Measurements from ENCODE around the gene FIZ1. TPM values are rescaled to one million over a fixed set of nuclear protein-coding genes. Genes with fewer than 3 reads are reported as not detected.

FIZ1 gene
- total and polyA plus RNA-seq, 12 donors, result 9.3 to 18.8 (median 13.5) TPM

DNA sequence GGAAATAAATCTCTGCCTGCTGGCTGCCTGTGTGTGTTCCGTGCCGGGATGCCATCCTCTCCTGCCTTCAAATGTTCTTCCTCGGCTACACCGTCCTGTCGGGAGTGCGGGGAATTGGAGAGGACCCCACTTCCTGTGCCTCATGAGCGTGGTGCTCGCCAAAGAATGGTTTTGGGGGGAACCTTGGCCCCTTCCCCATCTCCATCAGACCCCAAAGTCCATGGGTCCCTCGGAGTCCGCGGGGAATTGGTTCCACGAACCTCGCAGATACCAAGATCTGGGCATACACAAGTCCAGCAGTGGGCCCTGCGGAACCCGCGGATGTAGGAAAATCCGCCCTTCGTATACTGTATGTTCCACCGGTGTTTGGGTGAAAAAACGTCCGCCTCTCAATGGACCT lies 3.8 kb upstream of the FIZ1 start:
- intact Hi-C loops (cut with DNase I), result loop anchor here in 1 of 10 donors (10.0 kb wide), 1 partner anchor 88 kb away; no protein-coding TSS in a partner anchor
- no peak overlapping the region for H3K4me3 ChIP-seq
- no peaks in the 10 kb centered on the region for H3K27me3 ChIP-seq
- DNase-seq (no peak), ATAC-seq (no peak)
- H3K36me3 ChIP-seq, result peaks cover 0 to 22% (median 0%) of the 10 kb centered on the region in 9 donors
- H3K27ac ChIP-seq, result no peak overlapping the region
- no peaks in the 10 kb centered on the region for H3K9me3 ChIP-seq
- WGBS, 2 donors, result 91 to 92% methylated on average over 21 of the region's 21 CpGs
- TF ChIP-seq, protein P1, sequence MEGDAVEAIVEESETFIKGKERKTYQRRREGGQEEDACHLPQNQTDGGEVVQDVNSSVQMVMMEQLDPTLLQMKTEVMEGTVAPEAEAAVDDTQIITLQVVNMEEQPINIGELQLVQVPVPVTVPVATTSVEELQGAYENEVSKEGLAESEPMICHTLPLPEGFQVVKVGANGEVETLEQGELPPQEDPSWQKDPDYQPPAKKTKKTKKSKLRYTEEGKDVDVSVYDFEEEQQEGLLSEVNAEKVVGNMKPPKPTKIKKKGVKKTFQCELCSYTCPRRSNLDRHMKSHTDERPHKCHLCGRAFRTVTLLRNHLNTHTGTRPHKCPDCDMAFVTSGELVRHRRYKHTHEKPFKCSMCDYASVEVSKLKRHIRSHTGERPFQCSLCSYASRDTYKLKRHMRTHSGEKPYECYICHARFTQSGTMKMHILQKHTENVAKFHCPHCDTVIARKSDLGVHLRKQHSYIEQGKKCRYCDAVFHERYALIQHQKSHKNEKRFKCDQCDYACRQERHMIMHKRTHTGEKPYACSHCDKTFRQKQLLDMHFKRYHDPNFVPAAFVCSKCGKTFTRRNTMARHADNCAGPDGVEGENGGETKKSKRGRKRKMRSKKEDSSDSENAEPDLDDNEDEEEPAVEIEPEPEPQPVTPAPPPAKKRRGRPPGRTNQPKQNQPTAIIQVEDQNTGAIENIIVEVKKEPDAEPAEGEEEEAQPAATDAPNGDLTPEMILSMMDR (IDR thresholded peaks at IDR 0.05), result no peak
- peaks cover 4 to 55% (median 37%) of the 10 kb centered on the region in 9 donors for H3K4me1 ChIP-seq

DNA sequence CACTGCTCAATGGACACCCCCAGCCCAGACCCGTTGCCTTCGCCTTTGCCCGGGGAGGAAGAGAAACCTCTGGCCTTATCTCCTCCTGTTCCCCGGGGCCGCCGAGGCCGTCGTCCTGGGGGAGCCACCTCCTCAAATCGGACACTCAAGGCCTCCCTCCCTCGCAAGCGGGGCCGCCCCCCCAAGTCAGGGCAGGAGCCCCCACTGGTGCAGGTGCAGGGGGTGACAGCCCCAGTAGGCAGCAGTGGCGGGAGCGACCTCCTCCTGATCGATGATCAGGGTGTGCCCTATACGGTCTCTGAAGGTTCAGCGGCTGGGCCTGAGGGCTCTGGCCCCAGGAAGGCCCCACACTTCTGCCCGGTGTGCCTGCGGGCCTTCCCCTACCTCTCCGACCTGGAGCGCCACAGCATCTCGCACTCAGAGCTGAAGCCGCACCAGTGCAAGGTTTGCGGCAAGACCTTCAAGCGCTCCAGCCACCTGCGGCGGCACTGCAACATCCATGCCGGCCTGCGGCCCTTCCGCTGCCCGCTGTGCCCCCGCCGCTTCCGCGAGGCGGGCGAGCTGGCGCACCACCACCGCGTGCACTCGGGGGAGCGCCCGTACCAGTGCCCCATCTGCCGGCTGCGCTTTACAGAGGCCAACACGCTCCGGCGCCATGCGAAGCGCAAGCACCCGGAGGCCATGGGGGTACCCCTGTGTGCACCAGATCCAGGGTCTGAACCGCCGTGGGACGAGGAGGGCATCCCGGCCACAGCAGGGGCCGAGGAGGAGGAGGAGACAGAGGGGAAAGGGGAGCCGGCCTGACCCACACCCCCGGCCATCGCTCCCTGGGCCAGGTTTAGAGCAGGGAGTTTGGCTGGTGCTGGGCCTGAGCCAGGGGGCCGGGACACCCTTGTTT lies 3.0 kb upstream of the FIZ1 start:
- Histone ChIP-seq H3K27me3 (no peaks in the 10 kb centered on the region), H3K36me3 (peaks cover 0 to 19% (median 0%) of the 10 kb centered on the region in 9 donors), H3K27ac (peak overlapping the region in 2 of 10 donors; percentile 97 to 100), H3K4me1 (peaks cover 4 to 50% (median 38%) of the 10 kb centered on the region in 9 donors), H3K4me3 (no peak overlapping the region), H3K9me3 (no peaks in the 10 kb centered on the region)
- no peak for DNase-seq
- no peak for ATAC-seq
- intact Hi-C loops (cut with DNase I), result loop anchor here in 1 of 10 donors (10.0 kb wide), 1 partner anchor 88 kb away; no protein-coding TSS in a partner anchor
- 92% methylated on average over 56 to 60 of the region's 60 CpGs for WGBS, 2 donors
- TF ChIP-seq, protein P1 (IDR thresholded peaks at IDR 0.05), result no peak

DNA sequence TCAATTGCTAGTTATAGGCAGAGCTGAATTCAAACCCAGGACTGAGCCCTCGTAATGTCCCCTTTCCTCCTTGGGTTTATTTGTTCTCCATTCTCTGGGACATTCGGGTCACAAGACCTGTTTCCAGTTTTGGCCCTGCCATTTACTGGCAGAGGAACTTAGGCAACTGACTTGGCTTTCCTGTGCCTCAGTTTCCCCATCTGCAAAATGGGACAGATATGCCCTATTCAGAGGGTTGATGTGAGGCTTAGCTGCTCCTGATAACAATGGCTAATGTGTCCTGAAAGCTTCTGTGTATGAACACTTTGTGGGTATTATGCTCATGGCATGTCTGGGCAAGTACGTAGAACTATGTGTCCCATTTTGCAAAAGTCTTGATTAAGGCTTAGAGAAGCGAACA lies 1.8 kb upstream of the FIZ1 start:
- DNase-seq (no peak), ATAC-seq (no peak)
- intact Hi-C loops (cut with DNase I), result loop anchor here in 1 of 10 donors (10.0 kb wide), 1 partner anchor 86 kb away; no protein-coding TSS in a partner anchor
- no peaks in the 10 kb centered on the region for H3K9me3 ChIP-seq
- TF ChIP-seq, protein P1 (IDR thresholded peaks at IDR 0.05), result no peak
- no peaks in the 10 kb centered on the region for H3K27me3 ChIP-seq
- peaks cover 4 to 37% (median 27%) of the 10 kb centered on the region in 9 donors for H3K4me1 ChIP-seq
- peak overlapping the region; percentile 96 to 100 (median 98) for H3K27ac ChIP-seq
- peaks cover 0 to 23% (median 0%) of the 10 kb centered on the region in 9 donors for H3K36me3 ChIP-seq
- 66 to 83% methylated on average over 4 of the region's 4 CpGs for WGBS, 2 donors
- peak overlapping the region; percentile 54 to 94 (median 76) for H3K4me3 ChIP-seq

DNA sequence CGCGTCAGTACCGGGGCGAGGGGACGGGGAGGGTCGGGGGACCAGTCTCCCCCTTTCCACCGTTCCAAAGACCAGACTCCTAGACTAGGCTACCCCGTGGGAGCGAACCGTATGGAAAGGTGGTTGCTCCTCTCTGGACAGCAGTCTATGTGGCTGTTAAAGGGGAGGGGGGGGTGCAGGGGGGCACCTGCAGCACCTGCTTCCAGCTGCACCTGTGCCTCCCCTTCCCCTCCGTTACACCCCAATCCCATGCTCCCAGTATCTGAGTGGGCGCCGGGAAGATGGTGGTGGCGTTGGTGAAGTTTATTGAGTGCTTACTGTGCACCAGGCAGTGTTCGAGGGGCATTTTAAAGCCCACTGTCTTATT lies 1.3 kb upstream of the FIZ1 start:
- peaks cover 0 to 27% (median 0%) of the 10 kb centered on the region in 9 donors for H3K36me3 ChIP-seq
- 6 to 10% methylated on average over 9 to 15 of the region's 15 CpGs for WGBS, 2 donors
- H3K4me1 ChIP-seq, result peaks cover 4 to 34% (median 27%) of the 10 kb centered on the region in 9 donors
- no peak for DNase-seq
- ATAC-seq, result no peak
- no peaks in the 10 kb centered on the region for H3K27me3 ChIP-seq
- TF ChIP-seq, protein P1 (IDR thresholded peaks at IDR 0.05), result no peak
- peak overlapping the region; percentile 54 to 94 (median 76) for H3K4me3 ChIP-seq
- peak overlapping the region; percentile 96 to 100 (median 98) for H3K27ac ChIP-seq
- H3K9me3 ChIP-seq, result no peaks in the 10 kb centered on the region
- intact Hi-C loops (cut with DNase I), result loop anchor here in 1 of 10 donors (10.0 kb wide), 1 partner anchor 86 kb away; no protein-coding TSS in a partner anchor
